HG02840 (cell line): ENCODE measurements around the gene NAV1.
"Not testable (repeated sequence)": the region's sequence is repeated elsewhere in the genome, so short reads cannot be mapped to it uniquely, and the experiment has no call there.

ENCODE experiments used
- ATAC-seq: cut with Tn5 transposase; IDR thresholded peaks from one replicate; pipeline ENCODE4 v1.9.1; 2021; ENCODE audit warnings: mild to moderate bottlenecking, moderate library complexity, moderate number of reproducible peaks; ENCODE audit not compliant: unreplicated experiment, low FRiP score

NAV1 gene

GRCh38 chr1:201544710-201545109 lies 5.8 kb downstream of the NAV1 start:
- ATAC-seq: no peak

- ATAC-seq: no peak
These were observed 7.0 kb downstream of the NAV1 start for GRCh38 chr1:201545851-201546492.

GRCh38 chr1:201549522-201549921 lies 10.6 kb downstream of the NAV1 start:
- ATAC-seq: not testable (repeated sequence)

GRCh38 chr1:201551096-201551495 lies 12.2 kb downstream of the NAV1 start:
- ATAC-seq: no peak

GRCh38 chr1:201551877-201552731 lies 13.2 kb downstream of the NAV1 start:
- ATAC-seq: no peak

- ATAC-seq: no peak
These were observed 14.0 kb downstream of the NAV1 start for GRCh38 chr1:201552941-201553351.

- no peak for ATAC-seq
These were observed 14.7 kb downstream of the NAV1 start for GRCh38 chr1:201553496-201554189.

GRCh38 chr1:201554190-201554600 lies 15.3 kb downstream of the NAV1 start:
- no peak for ATAC-seq

- no peak for ATAC-seq
These were observed 16.1 kb downstream of the NAV1 start for GRCh38 chr1:201554789-201555592.

GRCh38 chr1:201555593-201555945 lies 16.6 kb downstream of the NAV1 start:
- no peak for ATAC-seq

GRCh38 chr1:201556841-201557571 lies 18.1 kb downstream of the NAV1 start:
- no peak for ATAC-seq

- no peak for ATAC-seq
These were observed 18.6 kb downstream of the NAV1 start for GRCh38 chr1:201557572-201557958.

GRCh38 chr1:201559679-201560162 lies 20.8 kb downstream of the NAV1 start:
- ATAC-seq: peak; percentile 54

- no peak for ATAC-seq
These were observed 21.6 kb downstream of the NAV1 start for GRCh38 chr1:201560328-201561194.

- no peak for ATAC-seq
These were observed 22.3 kb downstream of the NAV1 start for GRCh38 chr1:201561195-201561564.

GRCh38 chr1:201561601-201562000 lies 22.7 kb downstream of the NAV1 start:
- ATAC-seq: no peak

- ATAC-seq: no peak
These were observed 23.3 kb downstream of the NAV1 start for GRCh38 chr1:201562257-201562656.

- no peak for ATAC-seq
These were observed 23.9 kb downstream of the NAV1 start for GRCh38 chr1:201562659-201563405.
